GM21737 (cell line): ENCODE results near the gene HERC2.
"Not testable (repeated sequence)": the region's sequence is repeated elsewhere in the genome, so short reads cannot be mapped to it uniquely, and the experiment has no call there.

Experiments used
- ATAC-seq: cut with Tn5 transposase; IDR thresholded peaks from one replicate; pipeline ENCODE4 v1.9.1; 2021; ENCODE audit warnings: mild to moderate bottlenecking, moderate library complexity; ENCODE audit not compliant: unreplicated experiment

The HERC2 gene

DNA sequence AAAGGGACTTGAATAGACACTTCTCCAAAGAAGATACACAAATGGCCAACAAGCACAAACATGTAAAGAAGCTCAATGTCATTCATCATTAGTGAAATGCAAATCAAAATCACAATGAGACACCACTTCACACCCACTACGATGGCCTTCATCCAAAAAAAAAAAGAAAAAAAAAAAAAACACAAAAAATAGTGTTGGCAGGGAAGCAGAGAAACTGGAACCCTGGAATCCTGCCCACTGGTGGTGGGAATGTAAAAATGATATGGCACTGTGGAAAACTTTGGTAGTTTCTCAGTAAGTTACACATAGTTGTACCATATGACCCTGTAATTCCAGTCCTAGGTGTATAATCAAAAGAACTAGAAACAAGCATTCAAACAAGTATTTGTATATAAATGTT, 94.7 kb downstream of the HERC2 start:
- not testable (repeated sequence) for ATAC-seq

DNA sequence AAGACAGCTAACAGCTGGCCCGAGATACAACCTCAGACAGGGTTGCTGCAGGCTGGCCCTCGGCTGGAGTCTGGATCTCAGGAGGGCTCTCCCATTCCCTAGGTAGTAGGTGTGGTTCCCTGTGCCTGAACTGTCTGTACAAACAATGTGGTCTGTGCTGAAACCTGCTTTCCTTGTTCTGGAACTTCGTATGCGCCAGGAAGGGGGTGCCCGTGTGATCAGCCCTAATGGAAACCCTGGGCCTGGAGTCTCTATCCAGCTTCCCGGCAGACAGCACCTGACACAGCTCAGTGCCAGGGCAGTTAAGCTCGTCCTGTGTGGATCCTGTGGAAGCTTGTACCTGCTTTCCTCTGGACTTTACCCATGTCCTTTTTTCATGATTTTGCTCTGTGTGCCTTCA, 99.4 kb downstream of the HERC2 start:
- ATAC-seq: not testable (repeated sequence)

DNA sequence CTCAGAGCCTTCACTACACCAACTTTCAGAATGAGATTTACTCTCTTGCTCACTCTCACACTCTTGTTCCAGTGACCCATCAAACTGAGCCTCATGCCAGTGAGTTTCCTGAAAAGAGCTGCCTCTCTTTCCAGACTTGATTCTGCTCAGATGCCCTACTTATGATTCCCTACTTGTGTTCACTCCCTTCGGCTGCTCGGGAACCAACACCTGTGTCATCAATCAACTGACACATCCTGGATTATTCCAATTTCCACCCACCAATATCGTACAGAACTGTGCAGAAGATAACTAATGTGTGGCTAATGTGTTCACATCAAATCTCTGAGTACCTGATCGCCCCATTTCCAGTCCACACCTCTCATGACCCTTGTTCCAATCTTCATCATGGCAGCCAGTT, 100.3 kb downstream of the HERC2 start:
- not testable (repeated sequence) for ATAC-seq

DNA sequence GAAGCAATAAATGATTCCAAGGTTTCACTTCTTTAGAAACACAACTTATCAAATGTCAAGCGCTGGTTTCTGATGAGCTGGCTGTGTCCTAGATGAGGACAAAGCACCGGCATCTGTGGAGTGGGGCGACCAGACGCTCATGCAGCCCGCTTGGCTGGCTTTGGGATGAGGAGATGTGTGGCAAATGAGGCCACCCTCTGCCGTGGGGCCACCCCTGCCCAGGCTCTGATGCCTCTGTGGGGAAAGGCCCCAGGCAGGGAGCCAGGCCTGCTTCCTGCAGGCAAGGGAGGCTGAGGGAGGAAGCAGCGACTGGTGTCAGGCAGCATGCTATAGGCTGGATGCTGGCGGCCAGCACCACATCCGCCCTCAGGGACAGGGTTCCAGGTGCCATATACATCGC, 102.9 kb downstream of the HERC2 start:
- no peak for ATAC-seq

DNA sequence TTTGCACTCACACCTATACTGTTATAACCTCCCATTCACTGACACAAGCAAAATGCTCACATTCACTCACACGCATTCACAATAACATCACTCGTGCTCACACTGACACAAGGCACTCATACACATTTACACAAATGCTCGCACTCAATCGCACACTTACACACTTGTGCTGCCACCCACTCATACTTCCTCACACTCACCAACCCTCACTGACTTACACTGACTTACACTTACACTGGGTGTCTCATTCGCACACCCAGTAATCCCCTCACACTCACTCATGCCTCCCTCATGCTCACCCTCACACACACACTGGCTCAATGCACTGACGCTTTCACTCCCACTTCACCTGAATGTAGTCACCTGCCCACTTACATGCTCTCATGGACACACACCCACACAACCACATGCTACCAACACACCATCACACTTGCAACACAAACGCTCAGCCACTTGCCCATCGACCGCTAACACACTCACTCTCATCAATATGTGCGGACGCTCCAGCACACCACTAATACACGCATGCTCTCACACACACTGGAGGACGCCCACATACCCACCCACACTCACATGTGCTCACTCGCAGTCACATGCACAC, 104.9 kb downstream of the HERC2 start:
- ATAC-seq: not testable (repeated sequence)

DNA sequence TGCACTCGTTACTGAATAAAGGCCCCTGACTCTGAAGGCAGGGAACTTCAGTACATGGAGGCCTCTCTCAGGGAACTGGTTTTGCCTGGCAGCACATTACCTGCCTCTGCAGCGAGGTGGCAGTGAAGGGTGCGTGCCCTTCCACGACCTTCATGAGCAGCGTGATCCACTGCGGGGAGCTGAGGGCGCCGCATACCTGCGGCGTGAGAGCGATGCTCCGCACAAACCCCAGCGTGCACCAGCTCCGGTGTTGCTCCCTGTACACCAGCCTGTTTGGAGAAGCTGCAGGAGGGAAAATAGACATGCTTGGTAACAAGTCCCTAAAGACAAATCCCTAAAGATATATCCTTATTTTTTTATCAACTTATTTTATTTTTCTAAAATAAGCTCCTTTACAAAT, 106.5 kb downstream of the HERC2 start:
- not testable (repeated sequence) for ATAC-seq

DNA sequence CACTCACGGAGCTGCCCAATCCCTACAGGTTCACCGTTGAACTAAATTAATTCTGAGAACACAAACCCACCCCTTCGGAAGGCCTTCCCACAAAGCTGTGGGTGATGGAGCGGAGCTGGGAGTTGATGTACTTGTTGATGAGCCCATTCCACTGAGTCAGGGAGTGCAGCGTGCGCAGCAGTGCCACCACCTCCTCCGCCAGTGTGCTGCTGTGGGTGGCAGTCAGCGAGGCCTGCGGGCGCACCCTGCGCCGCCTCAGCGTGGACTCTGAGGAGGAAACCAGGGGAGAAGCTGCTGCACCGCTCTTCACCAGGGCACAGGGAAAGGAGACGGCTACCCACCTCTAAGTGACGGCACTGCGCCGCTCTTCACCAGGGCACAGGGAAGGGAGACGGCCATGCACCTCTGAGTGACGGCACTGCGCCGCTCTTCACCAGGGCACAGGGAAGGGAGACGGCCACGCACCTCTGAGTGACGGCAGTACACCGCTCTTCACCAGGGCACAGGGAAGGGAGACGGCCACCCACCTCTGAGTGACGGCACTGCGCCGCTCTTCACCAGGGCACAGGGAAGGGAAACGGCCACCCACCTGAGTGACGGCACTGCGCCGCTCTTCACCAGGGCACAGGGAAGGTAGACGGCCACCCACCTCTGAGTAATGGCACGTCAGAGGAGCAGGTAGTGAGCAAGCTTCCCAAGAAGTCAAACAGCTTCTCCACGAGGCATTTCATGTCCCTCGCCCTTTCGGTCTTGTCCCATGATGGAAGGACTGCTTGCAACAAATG, 107.8 kb downstream of the HERC2 start:
- not testable (repeated sequence) for ATAC-seq

DNA sequence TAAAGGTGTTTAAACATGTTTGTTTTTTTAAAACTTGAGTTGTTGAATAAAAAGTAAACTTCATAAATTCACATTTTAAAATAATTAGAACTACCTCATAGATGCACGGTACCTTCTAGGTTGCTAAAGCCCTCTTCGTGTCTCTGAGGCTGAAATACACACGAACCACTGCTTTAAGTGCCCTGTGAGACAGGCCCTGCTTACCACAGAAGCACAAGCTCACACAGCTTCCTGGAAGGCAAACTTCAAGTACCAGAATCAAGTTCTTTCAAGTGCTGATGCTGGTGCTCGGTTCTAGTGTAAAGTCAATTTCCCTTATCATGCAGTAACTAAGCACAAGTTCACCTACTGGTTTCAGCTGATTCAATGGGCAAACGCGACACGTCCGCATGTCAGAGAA, 108.6 kb downstream of the HERC2 start:
- ATAC-seq: not testable (repeated sequence)

DNA sequence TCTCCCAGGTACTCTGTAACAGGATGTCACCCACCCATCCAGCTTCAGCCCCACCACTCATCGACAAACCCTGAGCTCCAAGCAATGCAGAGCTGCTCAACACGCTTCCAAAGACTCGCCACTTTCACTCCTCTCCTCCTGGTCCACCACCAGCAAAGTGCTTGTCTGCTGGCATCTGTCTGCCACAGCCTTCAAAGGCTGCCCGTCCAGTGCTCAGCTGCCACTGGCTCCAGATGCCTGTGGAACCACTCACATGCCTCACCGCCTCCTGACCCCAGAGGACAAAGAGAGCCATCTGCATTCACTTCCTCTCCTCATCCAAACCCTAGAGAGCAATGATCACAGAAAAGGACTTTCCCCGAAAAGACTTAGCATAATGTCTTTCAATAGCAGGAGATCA, 113.4 kb downstream of the HERC2 start:
- ATAC-seq: no peak

DNA sequence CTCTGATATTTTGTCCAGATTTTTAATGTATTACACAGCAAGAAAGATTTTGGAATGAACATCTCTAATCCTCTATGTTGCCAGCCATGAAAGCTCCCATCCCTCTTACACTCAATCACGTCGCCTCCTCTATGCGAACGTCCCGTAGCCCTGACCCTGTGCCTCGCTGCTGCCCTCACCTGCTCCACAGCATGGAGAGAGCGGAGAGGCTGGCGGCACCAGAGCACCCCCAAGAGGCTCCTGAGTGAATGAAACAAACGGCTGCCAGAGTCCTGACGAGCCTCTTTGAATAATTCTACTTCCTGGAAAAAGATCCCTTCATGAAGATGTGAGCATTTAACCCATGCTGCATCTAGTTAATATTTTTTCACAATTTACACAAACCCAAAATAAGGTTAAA, 116.3 kb downstream of the HERC2 start:
- ATAC-seq: not testable (repeated sequence)

DNA sequence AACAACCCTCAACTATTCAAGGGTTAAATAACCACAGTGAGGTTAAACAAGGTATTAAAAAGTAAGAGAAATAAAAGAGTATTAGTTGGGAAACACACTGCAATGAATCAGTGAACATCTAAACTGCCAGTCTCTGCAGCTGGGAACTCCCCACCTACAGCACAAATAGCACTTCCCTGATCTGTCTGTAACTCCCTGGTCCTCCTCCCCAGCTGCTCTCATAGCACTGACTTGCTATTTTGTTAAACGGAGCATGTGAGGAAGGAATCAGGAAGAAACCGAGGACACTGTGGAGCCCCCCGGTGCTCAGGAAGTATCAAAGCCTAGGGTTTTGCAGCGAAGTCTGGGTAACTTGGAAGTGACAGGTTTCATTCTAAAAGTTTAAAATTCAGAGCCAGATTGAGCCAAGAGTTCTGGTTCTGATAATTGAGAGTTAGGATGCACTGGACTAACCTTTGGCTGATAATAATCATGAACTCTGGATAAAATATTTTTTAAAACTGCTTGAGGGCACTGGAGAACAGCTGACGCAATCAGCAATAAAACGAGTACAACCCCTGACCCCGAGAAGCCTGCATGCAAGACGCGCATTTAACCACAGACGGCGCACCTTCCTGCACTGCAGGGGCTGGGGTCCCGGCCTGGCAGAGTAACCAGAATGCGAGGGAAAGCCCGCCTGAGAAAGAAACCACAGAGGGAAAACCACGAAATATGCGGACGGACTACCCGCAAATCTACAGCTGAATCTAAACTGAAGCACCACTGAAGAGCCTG, 118.7 kb downstream of the HERC2 start:
- ATAC-seq: not testable (repeated sequence)

DNA sequence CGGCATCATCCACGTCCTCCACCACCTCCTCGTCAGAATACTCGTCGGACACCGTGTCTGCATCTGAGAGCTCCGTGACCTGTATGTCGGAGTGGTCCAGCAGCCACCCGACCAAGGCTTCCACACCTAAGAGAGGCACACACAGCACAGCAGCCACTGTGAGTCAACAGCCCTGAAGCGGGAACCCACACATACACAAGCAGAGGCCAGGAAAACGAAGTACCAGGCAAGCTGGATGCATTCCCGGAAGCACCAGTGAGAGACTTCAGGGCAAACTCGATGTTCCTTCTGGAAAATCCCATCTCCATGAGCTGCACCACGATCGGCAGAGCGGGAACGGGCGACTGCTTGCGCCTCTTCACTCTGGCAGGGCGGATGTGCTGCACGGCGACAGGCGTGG, 119.9 kb downstream of the HERC2 start:
- not testable (repeated sequence) for ATAC-seq

DNA sequence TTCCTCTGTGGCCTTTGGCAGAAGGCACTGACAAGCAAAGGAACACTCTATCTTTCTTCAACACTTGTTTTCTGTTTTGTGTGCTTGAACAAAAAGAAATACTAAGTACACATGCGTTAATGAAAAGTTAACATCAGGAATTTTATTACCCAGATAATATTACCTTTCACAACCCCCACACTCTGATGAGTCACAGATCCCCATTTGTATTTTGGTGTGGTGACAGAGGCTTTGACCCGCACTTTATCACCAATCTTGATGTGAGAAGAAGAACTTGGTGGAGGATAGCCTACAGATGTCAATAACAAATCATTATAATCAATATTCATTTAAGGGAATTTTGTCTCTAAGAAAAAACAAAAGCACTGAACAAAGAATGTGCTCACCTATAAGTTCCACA, 123.8 kb downstream of the HERC2 start:
- not testable (repeated sequence) for ATAC-seq

DNA sequence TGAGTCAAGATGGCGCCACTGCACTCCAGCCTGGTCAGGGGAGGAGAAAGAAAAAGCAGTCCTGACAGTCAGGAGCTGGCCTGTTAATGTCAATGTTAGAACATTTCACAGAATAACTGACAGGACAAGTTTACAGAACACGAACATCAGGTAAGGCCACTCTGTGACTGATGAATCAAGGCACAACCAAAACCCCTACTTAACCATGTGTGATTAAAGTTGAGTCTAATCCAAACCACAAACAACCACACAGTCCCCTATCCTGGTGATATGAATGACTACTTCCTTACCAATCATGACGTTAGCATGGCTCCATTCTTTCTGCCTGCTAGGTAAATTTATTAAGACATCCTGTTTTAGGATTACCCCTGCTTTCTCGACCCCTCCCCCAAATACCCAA, 124.3 kb downstream of the HERC2 start:
- ATAC-seq: not testable (repeated sequence)

DNA sequence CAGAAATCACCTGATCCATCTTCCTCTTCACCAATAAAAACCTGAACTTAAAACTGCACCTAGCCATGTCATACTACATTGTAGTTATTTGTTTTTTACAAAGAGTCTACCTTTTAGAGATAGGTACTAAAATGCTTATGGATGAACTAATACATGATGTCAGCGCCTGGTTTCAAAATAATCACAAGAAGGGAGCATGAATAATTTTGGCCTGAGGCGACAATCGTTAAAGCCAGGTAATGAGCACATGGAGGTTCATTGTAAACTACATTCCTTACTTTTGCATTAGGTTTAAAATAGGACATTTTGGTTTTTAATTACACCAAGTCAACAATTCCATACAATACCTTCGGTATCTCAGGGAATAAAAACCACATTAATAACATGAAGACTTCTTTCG, 125.4 kb downstream of the HERC2 start:
- ATAC-seq: not testable (repeated sequence)

DNA sequence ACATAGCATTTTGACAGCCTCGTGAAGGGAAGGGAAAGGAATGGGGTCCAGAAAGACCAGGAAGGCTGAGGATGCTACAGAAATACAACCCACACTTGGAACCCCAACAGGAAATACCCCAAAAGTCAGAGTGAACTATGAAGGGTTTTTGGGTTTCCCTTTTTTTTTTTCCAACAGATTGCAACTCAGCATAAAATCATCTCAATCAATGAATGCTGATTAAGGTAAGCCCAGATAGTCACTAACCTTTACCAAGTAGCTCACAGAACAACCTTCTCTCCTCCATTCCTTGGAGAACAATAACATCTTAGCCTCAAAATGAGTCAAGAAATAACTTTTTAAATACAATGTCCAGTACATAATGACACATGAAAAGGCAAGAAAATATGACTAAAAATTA, 129.2 kb downstream of the HERC2 start:
- no peak for ATAC-seq

DNA sequence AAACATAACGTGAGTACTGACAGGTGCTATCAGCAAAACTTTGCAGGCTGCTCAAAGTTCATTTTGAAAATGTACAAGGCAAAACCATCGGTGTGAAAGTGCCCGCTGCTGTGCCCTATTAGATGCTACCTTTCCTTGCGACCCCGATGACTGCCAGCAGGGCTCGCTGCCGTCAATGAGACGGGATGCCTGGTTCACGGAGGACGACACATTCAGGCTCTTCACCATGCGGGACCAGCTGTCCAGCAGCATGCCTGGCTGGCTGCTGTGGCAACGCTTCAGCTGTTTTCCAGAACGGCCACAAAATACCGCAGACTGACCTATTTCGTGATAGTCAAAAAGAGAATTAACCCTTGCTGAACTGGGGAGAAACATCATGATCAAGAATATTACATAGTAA, 130.1 kb downstream of the HERC2 start:
- ATAC-seq: no peak

DNA sequence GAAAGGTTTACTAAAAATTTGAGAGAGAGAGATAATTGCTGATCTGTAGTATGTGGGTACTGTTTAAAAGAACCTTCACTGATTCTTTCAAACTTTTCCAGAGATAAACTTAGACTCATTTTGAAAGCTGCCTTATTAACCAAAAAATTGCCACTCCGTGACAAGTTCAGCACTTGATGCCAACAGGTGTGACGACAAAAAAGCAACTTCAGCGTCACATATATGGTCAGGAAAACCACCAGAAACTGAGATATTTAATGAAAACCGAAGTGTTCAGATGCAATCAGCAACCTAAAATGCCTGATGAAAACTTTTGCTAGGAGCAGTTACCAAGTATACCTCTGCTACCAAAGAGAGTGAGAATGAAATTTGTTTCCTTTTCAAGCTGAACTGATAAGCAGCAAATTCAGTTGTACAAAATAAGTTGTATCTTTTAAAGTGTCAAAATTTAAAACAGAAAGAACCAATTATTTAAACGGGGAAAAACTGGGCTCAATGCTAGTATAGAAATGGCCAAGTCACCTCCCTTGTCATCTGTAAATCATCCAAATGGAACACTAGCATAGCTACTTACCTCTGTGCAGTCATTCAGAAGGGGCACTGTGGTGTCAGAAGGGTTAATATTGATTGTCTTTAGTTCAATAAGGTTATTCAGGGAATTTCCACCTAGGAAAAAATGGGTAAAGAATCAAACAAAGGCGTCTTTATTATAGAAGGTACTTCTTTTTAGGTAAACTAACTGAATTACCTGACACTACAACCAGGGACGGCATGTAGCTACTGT, 131.4 kb downstream of the HERC2 start:
- no peak for ATAC-seq

DNA sequence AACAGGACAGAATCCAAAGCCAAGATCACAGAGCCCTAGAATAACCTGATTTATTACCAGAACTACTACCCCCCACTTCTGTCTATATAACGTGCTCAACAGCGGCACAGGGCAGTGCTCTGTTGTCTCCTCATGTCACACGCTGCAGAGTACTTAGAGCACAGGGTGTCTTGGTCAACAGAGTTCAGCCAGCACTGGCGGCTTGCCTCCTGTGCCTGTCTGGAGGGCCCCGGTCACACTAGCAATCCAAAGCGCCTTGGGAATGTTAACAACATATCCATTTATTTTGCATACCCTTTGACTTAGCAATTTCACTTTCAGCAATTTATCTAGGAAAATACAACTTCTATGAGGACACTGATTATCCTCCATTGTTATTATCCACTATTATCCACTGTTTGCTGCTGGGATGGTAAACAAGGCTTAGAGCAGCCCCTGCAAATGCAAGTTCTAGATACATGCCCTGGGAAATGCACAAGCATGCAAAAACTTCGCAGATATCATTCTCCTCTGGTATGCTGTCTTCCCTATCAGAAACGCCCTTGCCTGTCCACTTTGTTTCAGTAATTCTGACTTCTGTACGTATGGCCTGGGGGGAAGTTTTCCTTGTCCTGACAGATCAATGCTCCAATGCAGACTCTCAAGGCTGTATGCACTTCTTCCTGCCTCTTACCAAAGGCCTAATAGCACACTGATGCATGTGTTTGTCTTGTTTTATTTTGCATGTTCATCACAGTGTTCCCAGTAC, 136.7 kb downstream of the HERC2 start:
- no peak for ATAC-seq

DNA sequence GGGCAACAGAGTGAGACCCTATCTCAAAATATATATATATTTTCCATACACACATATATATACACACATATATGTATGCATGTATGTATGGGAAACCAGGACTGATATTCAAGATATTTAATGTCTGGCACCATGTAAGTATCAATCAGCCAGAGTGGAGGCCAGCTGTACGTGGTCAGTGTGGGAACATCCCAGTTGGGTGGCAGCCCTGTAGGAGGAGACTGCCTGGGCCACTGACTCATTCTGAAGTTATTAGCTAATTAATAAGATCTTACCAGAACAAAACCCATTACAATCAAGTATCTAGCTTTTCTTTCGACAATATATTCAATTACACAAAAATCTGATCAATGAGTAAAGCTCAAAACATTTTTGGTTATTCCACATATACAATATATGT, 137.8 kb downstream of the HERC2 start:
- no peak for ATAC-seq
